HUES6 (cell line): Measurements from ENCODE around the gene NLN.
"Not testable (repeated sequence)": the region's sequence is repeated elsewhere in the genome, so short reads cannot be mapped to it uniquely, and the experiment has no call there.

Experiments
- H3K27ac ChIP-seq: 2 replicates; pipeline ENCODE4 v1.7.0; 2013; ENCODE audit warnings: low read depth, mild to moderate bottlenecking, low read length, inconsistent platforms
- H3K27me3 ChIP-seq: 2 replicates; pipeline ENCODE4 v1.6.1; 2013; ENCODE audit warnings: low read length; ENCODE audit not compliant: control insufficient read depth, insufficient read depth
- H3K36me3 ChIP-seq: 2 replicates; pipeline ENCODE4 v1.6.1; 2013; ENCODE audit warnings: low read length; ENCODE audit not compliant: control insufficient read depth, insufficient read depth
- H3K4me1 ChIP-seq: 2 replicates; pipeline ENCODE4 v1.6.1; 2013; ENCODE audit warnings: low read length; ENCODE audit not compliant: control insufficient read depth, insufficient read depth
- H3K4me3 ChIP-seq: 2 replicates; pipeline ENCODE4 v1.5.1; 2013; ENCODE audit warnings: low read depth, low read length
- H3K9ac ChIP-seq: one replicate; pipeline ENCODE4 v1.6.1; 2013; ENCODE audit warnings: mild to moderate bottlenecking, low read length
- H3K9me3 ChIP-seq: 2 replicates; pipeline ENCODE4 v1.6.1; 2013; ENCODE audit warnings: low read depth, low read length; ENCODE audit not compliant: control insufficient read depth, insufficient read depth

The NLN gene

DNA sequence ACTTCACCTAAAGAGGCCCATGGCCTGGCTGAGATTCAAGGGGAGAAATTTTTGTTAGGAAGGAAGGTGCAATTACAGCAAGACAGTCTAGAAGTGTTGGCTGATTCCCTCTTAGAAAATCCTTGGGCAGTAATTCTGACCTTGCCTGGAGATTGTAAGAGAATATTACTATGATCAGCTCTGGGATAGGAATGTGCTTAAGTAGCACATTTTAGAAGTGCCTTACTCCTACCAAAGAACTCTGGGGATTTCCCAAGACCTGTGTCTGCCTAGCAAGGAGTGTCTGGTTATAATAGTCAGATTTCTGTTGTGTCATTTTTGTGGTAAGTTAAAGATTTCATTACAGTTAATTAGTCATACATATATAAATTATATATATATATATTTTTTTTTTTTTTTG lies 52.3 kb downstream of the NLN start:
- no peak overlapping the region for H3K27ac ChIP-seq
- H3K4me1 ChIP-seq, result no peaks in the 10 kb centered on the region
- no peaks in the 10 kb centered on the region for H3K9me3 ChIP-seq
- peaks cover 55% of the 10 kb centered on the region for H3K36me3 ChIP-seq
- H3K4me3 ChIP-seq, result no peak overlapping the region
- no peaks in the 10 kb centered on the region for H3K27me3 ChIP-seq
- H3K9ac ChIP-seq, result no peak overlapping the region

DNA sequence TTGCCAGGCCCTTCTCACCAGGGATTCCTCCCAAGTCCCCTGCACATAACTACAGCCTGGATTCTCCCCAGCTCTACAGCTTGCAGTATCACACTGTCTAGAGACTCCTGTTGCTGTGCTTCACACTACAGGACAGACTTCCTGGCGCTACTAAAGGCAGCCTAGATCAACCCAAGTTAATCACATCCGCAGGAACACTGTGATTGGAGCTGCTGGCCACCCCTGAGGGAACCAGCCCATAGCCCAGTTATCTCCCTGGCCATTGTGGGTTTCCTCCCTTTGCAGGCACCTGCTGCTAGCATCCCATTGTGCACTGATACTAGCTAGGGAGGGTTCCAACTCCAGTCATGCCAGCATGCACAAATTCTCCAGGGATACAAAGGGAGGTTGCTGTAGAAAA lies 53.5 kb downstream of the NLN start:
- Histone ChIP-seq H3K27ac (no peak overlapping the region), H3K27me3 (no peaks in the 10 kb centered on the region), H3K36me3 (peaks cover 58% of the 10 kb centered on the region), H3K4me3 (no peak overlapping the region), H3K4me1 (no peaks in the 10 kb centered on the region), H3K9ac (no peak overlapping the region), H3K9me3 (no peaks in the 10 kb centered on the region)

DNA sequence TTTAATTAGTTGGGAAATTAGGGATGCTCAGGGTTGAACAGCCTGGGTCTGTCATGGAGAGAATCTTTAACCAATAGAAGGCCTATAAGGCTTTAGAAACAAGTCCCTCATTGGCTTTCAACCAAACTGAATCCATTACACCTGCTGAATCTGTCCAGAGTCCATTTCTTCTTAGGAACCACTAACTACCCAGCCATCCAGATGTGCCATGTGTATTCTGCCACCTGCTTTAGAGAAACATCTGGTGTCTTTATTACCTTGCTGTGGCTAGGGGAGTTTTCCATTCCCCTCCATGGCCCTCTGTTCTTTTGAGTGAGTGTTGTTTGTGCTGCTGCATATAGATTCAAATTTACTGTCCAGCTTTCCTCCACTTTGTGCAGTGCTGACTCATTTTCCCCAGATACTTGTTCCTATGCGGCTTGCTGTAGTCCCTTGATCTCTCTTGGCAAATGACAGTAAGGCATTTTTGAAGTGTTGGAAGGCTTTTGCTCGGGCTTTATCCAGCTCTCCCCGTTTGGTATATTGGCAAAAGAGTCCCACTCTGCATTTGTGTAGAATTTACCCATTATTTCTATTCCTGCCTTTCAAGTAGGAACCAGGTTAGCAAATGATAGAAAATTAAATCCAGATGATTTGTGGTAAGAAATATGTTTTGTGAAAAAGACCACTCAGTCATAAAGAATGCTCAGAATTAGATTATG lies 54.6 kb downstream of the NLN start:
- Histone ChIP-seq H3K9ac (no peak overlapping the region), H3K4me1 (no peaks in the 10 kb centered on the region), H3K27ac (no peak overlapping the region), H3K9me3 (no peaks in the 10 kb centered on the region), H3K4me3 (no peak overlapping the region), H3K27me3 (no peaks in the 10 kb centered on the region), H3K36me3 (peaks cover 65% of the 10 kb centered on the region)

DNA sequence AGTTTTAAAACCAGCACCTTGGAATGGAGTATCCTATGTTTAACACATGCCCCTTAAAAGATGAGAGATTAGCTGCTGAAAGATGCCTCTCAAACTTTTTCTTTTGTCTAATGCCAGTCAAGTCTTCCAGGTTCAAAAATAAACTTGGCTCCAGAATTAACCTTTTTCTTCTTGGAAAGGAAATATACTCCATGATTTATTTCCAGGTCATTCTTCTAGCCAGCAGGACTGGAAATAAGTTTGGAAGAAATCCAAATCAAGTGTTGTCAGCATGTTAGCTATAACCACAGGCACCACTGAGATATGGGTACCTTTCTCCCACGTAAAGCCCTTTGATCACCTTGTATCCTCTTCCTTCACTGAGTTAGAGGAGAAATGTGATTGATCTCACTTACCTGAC lies 56.1 kb downstream of the NLN start:
- Histone ChIP-seq H3K9ac (no peak overlapping the region), H3K4me1 (no peaks in the 10 kb centered on the region), H3K36me3 (peaks cover 72% of the 10 kb centered on the region), H3K9me3 (no peaks in the 10 kb centered on the region), H3K27me3 (no peaks in the 10 kb centered on the region), H3K27ac (no peak overlapping the region), H3K4me3 (no peak overlapping the region)

DNA sequence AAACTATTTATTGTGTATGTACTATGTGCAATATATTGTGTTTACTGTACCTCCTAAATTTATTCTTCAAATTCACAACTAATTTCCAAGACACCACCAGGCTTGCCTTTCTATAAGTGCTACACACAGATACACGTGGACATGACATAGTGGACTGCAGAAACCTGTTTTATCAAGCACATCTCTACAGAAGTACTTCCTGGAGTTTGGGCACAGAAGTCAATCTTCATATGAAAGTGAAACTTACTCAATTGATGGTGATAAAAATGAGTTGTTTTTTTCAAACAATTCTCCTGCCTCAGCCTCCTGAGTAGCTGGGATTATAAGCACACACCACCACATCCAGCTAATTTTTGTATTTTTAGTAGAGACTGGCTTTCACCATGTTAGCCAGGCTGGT lies 57.6 kb downstream of the NLN start:
- no peak overlapping the region for H3K4me3 ChIP-seq
- H3K27me3 ChIP-seq, result no peaks in the 10 kb centered on the region
- H3K9me3 ChIP-seq, result no peaks in the 10 kb centered on the region
- peaks cover 78% of the 10 kb centered on the region for H3K36me3 ChIP-seq
- no peak overlapping the region for H3K27ac ChIP-seq
- no peaks in the 10 kb centered on the region for H3K4me1 ChIP-seq
- H3K9ac ChIP-seq, result no peak overlapping the region

DNA sequence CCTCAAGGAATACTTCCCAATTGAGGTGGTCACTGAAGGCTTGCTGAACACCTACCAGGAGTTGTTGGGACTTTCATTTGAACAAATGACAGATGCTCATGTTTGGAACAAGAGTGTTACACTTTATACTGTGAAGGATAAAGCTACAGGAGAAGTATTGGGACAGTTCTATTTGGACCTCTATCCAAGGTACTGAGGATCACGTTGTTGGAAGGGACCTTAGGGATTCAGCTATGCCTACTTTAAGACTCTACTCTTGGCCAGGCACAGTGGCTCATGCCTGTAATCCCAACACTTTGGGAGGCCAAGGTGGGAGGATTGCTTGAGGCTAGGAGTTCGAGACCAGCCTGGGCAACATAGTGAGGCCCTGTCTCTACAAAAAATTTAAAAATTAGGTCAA lies 66.3 kb downstream of the NLN start:
- H3K27ac ChIP-seq, H3K9me3 ChIP-seq, H3K4me1 ChIP-seq, H3K4me3 ChIP-seq, H3K27me3 ChIP-seq, H3K9ac ChIP-seq: not testable (repeated sequence)
- H3K36me3 ChIP-seq, result peaks cover 87% of the 10 kb centered on the region

DNA sequence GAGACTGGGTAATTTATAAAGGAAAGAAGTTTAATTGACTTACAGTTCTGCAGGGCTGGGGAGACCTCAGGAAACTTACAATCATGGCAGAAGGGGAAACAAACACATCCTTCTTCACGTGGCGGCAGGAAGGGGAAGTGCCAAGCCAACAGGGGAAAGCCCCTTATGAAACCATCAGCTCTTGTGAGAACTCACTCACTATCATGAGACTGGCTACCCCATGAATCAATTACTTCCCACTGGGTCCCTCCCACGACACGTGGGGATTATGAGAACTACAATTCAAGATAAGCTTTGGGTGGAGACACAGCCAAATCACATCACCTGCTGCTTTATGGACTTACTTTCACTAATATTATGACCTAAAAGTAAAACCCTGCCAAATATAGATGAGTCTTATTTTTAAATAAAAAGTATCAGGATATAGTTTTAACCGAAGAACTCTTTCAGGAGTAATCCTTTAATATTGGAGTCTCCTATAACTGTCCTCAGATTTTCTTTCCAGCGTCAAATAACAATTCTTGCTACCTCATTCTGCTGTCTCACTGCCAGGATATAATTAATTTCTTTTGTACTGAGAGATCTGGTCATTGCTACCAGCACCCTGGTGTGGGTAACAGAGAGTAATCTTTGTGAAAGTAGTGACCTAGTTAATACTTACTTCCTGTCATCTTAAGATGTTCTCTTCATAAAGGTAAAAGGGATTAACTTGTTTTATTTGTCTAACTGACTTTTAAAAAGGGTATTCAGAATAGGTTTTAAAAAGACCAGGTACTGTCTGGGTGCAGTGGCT lies 68.6 kb downstream of the NLN start:
- Histone ChIP-seq H3K4me3 (no peak overlapping the region), H3K9ac (no peak overlapping the region), H3K36me3 (peaks cover 87% of the 10 kb centered on the region), H3K4me1 (no peaks in the 10 kb centered on the region), H3K9me3 (no peaks in the 10 kb centered on the region), H3K27ac (no peak overlapping the region), H3K27me3 (no peaks in the 10 kb centered on the region)

DNA sequence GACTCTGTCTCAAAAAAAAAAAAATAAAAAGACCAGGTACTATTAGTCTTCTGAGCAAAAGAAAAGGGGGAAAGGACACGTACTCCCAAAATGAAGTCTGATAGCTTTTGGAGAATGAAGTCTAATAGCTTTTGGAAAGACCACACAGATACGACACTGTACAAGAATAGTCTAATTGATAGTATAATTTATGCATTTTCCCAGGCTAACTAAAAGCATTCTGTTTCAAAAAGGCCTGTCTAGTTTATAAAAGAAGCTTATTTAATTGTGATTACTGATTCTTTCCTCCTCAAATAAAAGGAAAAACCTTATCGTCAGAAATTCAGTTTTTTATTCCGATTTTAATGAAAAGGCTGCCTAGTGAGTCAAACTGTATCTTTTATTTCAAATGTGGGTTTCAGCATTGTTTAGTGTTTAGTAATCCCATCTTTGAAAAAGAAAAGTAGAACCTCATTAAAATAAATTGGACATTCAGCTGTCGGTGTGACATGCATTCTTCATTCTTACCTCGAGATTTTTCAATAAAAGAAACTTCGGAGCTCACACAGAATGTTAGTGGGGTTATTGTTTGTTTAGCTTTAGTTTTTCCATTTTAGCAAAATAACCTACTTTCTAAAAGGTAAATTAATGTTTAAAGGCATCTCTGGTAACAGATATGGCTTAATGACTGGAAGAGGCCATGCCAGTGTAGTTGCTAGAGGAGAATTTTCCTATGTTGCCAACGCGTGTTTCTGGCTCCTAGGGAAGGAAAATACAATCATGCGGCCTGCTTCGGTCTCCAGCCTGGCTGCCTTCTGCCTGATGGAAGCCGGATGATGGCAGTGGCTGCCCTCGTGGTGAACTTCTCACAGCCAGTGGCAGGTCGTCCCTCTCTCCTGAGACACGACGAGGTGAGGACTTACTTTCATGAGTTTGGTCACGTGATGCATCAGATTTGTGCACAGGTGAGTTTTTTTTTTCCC lies 70.0 kb downstream of the NLN start:
- Histone ChIP-seq H3K9ac (no peak overlapping the region), H3K27me3 (no peaks in the 10 kb centered on the region), H3K36me3 (peaks cover 85% of the 10 kb centered on the region), H3K4me1 (no peaks in the 10 kb centered on the region), H3K4me3 (no peak overlapping the region), H3K9me3 (no peaks in the 10 kb centered on the region), H3K27ac (no peak overlapping the region)

DNA sequence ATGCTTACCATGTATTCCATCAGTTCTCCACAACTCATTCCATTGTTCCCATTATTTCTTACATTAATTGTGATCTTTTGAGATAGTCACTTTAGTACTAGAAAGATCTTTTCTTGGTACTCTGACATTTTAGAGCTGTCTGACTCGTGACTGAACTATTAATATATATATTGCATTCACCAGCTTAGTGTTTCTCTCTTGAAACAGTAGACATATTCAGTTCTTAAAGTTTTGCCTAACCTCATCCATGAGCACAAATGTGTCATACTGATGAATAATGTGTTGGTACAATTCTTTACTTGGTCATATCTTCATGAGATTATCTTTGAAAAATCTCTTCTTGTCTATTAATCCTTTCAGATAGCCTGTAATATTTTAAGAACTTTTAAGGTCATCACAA lies 74.3 kb downstream of the NLN start:
- Histone ChIP-seq H3K9ac (no peak overlapping the region), H3K9me3 (no peaks in the 10 kb centered on the region), H3K27me3 (no peaks in the 10 kb centered on the region), H3K36me3 (peaks cover 72% of the 10 kb centered on the region), H3K27ac (no peak overlapping the region), H3K4me1 (no peaks in the 10 kb centered on the region), H3K4me3 (no peak overlapping the region)

DNA sequence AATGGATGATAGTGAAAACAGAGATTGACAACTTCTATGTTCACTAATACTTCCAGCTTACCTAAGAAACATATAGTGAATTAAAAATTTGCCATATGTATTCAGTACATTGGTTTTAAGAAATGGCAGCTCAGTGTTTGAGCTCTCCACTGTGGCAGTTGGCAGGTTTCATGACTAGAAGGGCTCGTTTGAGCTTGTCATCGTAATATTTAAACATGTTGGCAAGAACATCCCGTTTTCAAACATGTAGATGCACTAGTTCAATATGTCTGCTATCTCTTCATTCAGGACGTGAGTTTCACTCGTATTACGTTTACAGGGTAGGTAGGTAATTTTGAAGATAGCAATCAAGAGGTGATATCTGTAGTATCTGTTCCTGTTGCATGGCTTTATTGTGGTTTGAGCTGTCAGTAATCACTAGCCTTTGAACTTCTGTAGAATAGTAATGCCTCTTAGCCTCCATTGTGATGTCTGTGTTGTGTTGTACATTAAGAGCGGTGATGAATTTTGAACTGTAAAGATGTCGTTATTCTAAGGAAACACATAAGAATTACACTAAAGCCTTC lies 74.8 kb downstream of the NLN start:
- Histone ChIP-seq H3K27me3 (no peaks in the 10 kb centered on the region), H3K9me3 (no peaks in the 10 kb centered on the region), H3K4me3 (no peak overlapping the region), H3K4me1 (no peaks in the 10 kb centered on the region), H3K27ac (no peak overlapping the region), H3K9ac (no peak overlapping the region), H3K36me3 (peaks cover 72% of the 10 kb centered on the region)
